Muscle of back (tissue), 11 donors: ENCODE results near the gene MTRF1. TPM values are rescaled to one million over a fixed set of nuclear protein-coding genes. Genes with fewer than 3 reads are reported as not detected.
A peak's percentile ranks its signal among the peaks of the same experiment; 100 is the strongest.
"Not testable (repeated sequence)": the region's sequence is repeated elsewhere in the genome, so short reads cannot be mapped to it uniquely, and the experiment has no call there.

ENCODE experiments used
- DNase-seq, 3 donors: peaks; one replicate each; pipeline versions ENCODE4 v3.0.0 to v3.0.0-alpha.2; 2013
- polyA plus RNA-seq, 10 donors: library from polyadenylated mRNA; unstranded; fragments of 120-200 nt; gene quantifications; one replicate each; pipeline ENCODE4 v1.2.1, GENCODE V29; 2013; ENCODE audit not compliant: insufficient read length in 10 of 10

The MTRF1 gene
- polyA plus RNA-seq, 10 donors: 7.6 to 15.6 (median 9.9) TPM

DNA sequence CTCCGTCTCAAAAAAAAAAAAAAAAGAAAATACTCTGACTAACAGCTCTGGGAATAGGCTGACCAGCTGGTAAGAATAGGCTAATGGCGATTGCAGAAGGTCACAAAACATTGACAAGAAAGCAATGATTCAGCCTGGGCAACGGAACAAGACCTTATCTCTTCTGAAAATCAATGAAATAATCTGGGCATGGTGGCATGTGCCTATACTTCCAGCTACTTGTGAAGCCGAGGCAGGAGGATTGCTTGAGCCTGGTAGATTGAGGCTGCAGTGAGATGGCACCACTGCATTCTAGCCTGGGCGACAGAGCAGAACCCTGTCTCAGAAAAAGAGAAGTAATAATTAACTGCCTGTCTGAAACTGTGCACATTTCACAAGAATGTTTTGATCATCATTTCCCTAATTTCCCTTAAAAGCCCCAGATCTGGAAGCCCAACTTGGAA is 18.8 kb upstream of the MTRF1 start:
- DNase-seq: no peak

DNA sequence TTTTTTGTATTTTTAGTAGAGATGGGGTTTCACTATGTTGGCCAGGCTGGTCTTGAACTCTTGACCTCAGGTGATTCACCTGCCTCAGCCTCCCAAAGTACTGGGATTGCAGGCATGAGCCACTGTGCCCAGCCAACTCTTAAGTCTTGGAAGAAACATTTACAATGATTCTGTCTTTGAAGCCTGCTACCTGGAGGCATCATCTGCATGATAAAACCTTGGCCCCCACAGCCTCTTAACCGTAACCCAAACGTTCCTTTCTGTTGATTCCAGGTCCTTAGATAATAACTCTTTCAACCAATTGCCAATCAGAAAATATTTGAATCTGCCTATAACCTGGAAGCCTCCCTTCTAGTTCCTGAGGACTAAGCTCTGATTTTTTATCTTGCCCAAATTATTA is 15.8 kb upstream of the MTRF1 start:
- DNase-seq: not testable (repeated sequence)

DNA sequence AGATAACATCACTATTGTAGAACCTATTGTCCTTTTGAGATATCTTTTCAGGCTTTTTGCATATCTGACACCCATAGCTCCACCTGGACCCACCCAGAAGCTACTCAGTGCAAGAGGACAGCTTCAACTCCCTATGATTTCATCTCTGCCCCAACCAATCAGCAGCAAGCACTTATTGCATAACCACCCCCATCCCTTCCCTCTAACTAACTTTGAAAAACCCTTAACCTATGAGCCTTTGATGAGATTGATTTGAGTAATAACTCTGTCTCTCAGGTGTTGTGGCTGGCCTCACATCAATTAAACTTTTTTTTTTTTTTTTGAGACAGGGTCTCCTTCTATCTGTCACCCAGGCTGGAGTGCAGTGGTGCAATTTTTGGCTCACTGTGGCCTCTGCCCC is 13.4 kb upstream of the MTRF1 start:
- DNase-seq: no peak

DNA sequence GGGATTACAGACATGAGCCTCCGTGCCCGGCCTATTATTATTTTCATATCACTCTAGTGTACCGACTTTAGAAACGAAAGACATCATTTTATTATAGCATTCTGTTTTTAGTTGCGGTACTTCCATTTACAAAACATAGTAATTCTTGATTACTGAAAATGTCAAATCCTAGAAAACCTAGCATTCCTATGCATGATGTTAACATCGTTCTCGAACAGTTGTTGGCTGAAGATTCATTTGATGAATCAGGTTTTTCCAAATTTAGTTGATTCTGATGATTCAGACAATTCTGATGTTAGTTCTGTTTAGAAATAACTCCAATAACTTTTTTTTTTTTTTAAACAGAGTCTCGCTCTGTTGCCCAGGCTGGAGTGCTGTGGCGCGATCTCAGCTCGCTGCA is 11.5 kb upstream of the MTRF1 start:
- no peak for DNase-seq

DNA sequence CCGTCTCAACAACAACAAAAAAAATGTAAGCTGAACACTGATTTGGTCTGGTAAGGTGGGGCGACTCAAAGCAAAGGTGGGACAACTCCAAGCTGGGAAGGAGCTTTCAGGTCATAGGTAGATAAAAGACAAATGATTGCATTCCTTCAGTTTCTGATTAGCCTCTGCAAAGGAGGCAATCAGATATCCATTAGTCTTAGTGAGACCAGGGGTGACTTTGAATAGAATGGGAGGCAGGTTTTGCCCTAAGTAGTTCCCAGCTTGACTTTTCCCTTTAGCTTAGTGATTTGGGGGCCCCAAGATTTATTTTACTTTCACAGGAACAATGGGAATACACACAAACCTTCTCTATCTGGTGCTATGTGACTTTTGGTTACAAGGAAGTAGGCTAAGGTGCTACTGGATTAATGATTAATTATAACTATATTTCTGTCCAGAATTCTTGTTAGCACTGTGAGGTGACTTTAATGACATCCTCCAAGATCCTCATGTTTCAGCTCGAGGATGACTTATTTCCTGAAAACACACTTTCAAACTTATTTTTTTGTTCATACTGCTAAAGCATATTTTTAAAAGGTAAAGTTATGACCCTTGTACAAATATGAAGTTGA is 10.6 kb upstream of the MTRF1 start:
- no peak for DNase-seq

DNA sequence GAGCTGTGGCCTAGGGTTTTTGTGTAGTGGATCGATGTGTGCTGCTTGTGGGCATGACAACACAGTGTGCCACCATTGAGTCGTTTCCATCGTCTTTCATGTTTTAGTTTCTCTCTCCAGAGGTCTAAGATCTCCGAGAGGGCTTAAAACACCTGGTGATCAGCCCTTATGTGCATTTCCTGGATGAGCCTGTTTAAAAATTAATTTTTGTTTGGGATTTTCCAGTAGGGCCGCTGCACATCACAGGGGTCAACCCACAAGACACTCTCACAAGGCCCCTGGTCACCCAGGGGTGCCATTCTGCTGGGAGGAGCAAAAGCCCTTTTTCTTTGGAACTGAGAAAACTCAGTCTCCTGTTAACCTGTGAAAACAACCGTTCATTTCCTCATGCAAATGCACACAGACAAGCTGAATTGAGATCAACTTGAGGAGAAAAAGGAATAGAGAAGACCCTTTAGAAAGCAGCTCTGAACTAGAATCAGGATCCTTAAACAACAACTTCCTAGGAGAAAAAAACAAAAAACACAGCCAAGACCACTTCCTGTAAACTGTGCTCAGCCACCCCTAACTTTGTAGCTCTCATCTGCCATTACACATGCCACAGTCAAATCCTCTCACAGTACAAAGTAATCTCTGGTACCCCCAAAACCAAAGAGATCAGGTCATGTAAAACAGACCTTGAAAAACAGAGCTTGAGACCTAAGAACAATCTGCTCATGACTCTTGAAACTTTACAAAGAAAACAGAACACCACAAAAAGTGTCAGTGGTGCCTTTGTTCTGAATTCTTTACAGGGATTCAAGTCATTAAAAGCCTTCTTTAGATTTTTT is 8.3 kb upstream of the MTRF1 start:
- no peak for DNase-seq

DNA sequence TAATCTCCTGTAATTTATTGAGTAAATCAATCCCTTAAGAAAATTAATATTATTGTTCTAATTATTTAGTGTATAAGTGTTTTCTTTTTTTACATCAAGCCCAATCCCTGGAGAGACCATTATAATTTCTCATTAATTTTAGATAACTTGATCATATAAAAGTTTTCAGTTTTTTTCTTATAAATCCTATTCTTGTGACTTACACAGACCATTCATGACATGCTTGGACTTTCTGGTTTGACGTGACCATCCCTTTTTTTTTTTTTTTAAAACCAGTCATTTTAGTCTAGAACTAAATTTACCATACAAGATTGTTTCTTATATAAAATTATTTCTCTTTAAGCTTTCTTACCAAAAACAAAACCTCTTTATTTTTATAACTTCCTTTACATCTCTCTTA is 5.4 kb upstream of the MTRF1 start:
- DNase-seq: no peak

DNA sequence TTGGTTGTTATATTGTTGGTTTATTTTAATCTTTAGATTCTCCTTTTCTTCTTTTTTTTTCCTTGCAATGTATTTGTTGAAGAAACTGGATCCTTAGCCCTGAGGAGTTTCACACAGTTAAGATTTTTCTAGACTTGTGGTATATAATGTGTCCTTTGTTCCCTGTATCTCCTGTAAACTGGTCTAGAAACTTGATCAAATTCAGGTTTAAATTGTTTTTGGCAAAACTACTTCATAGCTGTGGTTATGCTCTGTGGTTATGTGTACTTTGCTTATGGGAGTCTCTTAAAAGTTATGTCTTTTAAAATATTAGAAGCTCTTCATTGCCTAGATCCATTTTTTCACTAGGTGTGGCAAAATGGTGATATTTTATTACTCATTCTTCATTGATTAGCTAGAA is 3.7 kb upstream of the MTRF1 start:
- DNase-seq: no peak

DNA sequence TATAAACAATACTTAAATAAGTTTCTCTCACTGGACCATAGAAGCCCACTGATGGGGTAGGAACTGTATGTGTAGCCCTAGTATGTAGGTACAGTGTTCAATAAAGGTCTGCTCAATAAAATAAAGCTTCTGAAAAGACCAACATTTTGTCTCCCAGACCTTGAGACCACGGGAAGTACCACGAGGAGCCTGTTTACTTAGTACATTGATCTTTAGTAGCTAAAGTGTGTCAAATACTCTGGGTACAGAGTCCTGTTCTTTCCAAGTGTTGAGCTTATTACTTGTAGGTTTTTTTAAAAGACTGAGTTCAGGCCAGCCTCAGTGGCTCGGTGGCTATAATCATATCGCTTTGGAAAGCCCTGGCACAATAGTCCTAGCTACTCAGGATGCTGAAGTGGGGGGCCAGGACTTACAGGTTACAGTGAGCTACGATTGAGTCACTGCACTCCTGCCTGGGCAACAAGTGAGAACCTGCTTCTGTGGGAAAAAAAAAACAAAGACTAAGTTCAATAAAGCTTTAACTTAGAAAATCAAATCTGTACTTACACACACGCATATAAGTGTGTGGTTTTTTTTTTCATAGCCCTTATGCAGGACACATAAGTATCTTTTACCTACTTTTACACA is 3.4 kb downstream of the MTRF1 start:
- DNase-seq: no peak

DNA sequence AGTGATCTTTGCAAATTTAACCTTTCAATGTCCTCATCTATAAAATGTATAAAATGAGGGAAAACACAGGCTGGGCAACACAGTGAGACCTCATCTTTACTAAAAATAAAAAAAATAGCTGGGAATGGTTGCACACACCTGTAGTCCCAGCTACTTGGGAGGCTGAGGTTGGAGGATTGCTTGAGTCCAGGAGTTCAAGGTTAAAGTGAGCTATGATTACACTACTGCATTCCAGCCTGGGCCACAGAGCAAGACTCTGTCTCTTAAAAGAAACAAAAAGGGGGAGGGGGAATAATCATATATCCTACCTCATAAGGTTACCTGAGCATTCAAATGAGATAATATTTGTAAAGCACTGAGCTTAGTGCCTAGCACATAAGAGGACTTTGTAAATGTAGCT is 5.8 kb downstream of the MTRF1 start:
- DNase-seq: no peak

DNA sequence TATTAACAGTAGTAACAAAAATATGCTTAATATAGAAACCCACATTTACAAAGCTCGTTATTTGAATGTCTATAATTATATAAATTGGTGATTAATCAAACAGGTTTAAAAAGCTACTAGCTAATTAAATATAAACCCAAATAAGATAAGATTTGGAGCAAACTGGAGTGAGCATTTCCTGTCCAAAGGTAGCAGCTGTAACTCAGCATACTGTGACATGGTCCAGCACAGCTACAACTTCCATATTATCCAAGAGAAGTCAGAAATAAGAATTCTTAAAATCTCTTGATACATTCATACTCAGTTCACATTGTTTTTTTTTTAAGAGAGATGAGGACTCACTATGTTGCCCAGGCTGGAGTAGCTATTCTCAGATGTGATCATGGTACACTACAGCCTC is 8.5 kb downstream of the MTRF1 start:
- no peak for DNase-seq

DNA sequence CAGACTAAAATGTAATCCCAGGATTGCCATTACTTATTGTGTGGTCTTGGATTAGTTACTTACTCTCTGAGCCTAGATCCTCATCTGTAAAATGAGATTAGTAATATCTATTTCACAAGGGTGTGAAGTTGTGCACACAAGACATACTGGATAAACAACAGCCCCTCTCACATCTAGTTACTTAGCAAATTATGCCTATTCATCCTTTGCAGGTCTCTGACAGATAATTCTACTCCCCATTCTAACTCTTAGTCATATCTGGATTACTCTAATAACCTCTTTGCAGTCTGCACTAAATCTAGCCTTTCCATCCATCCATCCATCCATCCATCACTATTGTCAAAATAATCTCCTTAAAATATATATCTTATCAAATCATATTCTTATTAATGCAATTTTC is 12.4 kb downstream of the MTRF1 start:
- no peak for DNase-seq

DNA sequence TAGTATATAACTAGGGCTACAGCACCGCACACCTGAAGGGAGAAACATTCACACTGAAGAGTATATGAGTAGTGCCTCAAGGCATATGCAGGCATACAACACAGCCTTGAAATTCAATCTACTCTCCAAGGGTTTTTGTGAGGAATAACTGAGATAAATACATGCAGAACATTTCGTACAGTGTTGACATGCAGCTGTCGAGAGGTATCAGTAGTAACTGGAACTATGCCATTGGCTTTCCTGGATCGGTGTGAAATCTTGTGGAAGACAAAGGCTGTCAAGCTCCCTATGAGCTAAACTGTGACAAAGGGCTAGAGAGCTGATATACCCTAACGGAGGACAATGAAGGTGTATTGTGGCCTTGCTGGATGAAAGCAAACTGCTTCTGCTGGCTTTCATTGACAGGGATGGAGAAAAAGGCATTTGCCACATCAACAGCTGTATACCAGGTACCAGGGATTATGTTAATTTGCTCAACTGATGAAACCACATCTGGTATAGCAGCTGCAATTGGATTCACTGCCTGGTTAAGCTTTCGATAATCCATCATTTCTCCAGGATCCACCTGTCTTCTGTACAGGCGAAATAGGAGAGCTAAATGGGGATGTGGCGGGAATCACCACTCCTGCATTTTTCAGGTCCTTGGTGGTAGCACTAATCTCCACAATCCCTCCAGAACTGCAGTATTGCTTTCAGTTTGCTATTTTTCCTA is 16.3 kb downstream of the MTRF1 start:
- DNase-seq: peak in 1 of 3 donors; percentile 15

DNA sequence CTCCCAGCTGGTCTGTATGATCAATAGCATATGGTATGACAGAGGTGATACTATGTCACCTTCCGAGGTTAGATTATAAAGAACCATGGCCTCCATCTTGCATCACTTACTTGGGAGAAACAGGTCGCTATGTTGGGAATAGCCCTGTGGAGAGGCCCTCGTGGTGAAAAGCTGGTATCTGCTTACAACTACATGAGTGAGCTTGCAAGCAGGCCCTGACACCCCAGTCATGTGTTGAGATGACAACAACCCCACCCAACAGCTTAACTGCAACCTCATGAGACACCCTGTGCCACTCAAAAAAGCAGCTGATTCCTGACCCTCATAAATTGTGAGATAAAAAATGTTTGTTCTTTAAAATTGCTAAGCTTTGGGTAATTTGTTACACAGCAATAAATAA is 18.8 kb downstream of the MTRF1 start:
- no peak for DNase-seq

DNA sequence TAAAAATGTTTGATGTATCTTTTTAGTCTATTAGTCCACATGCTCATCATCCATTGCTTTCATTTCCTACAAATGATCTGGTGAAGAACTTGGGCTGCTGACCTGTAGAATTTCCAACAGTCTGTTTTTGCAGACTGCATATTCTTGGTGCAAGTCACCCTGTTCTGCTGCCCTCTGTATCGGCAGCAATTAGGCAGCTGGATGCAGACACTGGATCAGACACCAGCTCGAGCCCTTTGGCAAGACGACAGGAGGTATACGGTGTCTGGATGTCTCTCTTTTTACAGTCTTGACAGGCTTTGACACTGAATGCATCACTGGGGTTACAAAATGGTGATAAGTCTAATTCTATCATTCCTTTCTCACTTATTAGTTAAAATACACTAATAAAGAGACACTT is 21.8 kb downstream of the MTRF1 start:
- DNase-seq: no peak

DNA sequence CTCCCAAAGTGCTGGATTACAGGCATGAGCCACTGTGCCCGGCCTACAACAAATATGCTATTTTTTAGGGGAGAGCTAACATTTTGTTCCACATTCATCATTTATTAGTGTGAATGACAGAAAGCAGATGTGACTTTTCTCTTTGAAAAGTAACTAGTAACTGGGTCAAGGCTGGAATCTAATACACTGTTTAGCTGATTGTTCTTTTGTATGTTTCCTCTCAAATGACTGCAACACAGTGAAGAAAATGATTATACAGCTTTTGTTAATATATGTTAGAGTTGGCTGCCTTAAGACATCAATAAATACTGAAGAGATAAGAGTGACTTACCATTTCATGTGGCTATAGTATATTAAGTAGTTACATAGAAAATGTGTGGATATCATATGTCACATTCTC is 27.0 kb downstream of the MTRF1 start:
- DNase-seq: no peak

DNA sequence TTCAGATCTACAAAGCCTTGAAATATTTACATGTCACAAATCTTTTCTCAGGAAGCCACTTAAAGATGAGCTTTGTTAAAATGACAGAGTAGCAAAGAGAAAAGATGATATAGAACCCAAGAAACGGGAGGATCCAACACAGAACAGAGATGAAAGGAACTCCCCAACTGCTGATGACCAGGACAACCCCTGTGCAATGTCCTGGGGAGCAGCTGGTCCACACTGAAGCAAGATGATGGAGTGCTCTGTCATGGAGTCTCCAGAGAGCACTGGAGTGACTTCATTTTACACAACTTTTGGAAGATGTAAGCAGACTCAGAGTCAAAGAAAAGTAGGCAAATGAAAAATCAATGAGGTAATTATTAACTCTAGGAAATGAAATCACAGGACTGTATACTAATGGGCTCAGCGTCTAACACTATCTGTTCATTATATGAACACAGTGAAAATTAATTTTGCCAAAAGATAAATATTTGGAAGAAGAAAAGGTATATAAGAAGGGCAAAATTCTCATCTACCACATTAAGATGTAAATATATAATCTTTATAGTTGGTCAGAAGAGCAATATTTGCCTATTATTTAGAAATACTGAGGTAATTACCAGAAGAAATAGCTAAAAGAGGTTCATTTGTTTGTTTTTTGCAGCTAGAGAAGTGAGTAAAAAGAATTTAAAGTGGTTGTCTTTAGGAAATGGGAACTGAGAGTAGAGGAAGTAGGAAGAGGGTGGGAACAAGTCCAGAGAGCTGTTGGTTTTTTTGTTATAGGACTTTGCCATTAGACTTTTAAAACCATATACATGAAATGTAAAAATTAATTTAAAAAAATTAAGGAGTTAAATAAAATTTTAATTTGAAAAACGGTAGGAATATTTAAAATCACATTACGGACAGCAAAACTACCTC is 30.5 kb downstream of the MTRF1 start:
- no peak for DNase-seq

DNA sequence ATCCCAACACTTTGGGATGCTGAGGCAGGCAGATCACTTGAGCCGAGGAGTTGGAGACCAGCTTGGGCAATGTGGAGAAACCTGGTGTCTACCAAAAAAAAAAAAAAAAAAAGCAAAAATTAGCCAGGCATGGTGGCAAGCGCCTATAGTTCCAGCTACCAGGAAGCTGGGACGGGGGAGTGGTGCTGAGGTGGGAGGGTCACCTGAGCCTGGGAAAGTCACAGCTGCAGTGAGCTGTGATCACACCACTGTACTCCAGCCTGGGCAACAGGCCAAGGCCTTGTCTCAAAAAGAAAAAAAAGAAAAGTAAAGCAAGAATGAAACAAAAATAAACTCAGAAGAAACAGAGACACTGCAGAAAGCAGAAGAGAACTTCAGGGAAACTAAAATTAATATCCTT is 31.6 kb downstream of the MTRF1 start:
- no peak for DNase-seq

DNA sequence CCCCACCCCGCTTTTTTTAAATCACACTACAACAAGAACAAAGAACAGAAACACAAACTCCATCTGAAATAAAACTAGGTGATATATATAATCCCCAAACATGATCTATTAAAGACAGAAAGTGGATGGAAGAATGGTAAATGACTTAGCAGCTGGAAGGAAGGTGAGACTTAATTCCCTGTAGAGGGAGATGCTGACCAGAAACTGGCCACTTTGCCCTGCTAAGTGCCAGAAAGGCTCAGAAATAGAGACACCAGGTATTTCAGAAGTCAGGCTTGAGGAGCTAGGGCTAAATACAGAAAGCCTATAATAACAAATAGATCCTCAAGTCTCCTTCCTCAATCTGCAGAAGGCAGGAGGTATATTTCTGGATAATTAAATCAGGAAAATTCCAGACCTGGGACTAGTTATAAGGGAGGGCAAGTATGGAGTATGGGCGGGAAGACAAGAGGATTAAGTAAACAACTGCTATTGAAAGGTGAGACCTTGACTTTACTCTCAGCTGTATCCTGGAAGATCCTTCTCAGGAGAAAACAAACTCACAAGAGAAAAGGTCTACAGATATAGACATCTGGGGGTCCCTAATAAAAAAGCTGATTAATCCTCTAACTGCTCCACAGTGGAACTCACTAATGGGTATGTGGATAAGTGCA is 32.2 kb downstream of the MTRF1 start:
- no peak for DNase-seq

DNA sequence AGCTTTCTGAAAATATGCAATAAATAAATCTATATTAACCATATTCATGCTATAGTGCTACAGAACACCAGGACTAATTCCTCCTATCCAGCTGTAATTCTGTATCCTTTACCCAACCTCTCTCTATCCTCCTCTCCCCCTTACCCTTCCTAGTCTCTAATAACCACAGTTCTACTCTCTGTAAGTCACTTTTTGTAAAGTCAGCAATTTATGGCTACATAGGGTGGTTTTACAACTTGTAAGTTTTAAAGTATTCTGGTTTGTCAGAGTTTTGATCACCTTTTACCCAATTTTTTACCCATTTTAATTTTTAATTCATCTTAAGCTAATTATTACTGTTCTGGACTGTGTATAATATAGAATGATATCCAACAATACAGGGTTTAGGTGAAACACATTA is 34.0 kb downstream of the MTRF1 start:
- no peak for DNase-seq
